Erythroblast (primary cell): Measurements from ENCODE around the gene CRY2.
"Not testable (repeated sequence)": the region's sequence is repeated elsewhere in the genome, so short reads cannot be mapped to it uniquely, and the experiment has no call there.

Experiments
- DNase-seq, 2 experiments: peaks; one replicate each; lab custom pipeline; 2025; lab: John Stamatoyannopoulos, UW
- GATA1 ChIP-seq: IDR thresholded peaks from 2 replicates; pipeline ENCODE4 v1.6.1; 2011; ENCODE audit warnings: low read depth, mild to moderate bottlenecking, control low read depth, low read length, moderate library complexity
- POLR2A ChIP-seq: IDR thresholded peaks from 2 replicates; pipeline ENCODE4 v1.6.1; 2011; ENCODE audit warnings: mild to moderate bottlenecking, low read length

The CRY2 gene

DNA sequence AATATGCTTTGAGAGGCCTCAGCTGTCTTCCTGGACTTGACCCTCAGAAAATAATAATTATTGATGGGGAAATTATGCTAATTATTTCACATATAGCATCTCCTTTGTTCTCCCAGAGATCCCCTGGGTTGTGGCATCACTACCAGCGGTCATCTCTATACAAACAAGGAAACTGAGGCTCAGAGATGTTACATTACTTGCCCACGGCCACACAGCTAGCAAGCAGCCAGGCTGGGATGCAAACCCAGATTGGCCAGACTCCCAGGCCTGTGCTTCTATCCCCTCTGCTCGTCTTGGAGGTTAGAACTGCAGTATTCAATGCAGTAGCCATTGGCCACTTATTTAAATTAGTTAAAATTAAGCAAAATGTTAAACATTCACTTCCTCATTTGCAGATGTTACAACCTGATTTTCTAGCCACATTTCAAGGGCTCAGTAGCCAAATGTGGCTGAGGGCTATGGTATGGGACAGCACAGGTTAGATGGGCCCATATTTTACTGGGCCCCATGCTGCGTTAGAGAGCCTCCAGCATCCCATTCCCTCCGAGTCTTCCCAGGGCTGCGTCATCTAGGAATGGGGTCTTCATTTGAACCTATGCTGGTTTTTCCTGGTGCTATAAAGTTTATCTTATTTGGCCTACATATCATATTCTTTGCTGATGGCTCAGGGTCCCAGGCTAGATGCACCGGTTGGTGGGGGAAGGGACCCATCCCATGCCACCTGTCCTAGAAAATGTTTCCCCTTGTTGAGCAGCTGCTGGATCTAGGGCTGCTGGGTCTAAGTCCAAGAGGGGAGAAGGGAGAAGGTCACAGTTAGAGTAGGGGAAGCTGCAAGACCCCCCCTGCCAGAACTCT is 40.1 kb upstream of the CRY2 start:
- no peak for DNase-seq
- no peak for TF ChIP-seq GATA1
- TF ChIP-seq POLR2A: no peak

- no peak for TF ChIP-seq GATA1
- TF ChIP-seq POLR2A: no peak
- no peak for DNase-seq
Measured at GRCh38 chr11:45807792-45808238, 39.5 kb upstream of the CRY2 start.

GRCh38 chr11:45808427-45808826 is 38.8 kb upstream of the CRY2 start:
- DNase-seq: not testable (repeated sequence)

DNA sequence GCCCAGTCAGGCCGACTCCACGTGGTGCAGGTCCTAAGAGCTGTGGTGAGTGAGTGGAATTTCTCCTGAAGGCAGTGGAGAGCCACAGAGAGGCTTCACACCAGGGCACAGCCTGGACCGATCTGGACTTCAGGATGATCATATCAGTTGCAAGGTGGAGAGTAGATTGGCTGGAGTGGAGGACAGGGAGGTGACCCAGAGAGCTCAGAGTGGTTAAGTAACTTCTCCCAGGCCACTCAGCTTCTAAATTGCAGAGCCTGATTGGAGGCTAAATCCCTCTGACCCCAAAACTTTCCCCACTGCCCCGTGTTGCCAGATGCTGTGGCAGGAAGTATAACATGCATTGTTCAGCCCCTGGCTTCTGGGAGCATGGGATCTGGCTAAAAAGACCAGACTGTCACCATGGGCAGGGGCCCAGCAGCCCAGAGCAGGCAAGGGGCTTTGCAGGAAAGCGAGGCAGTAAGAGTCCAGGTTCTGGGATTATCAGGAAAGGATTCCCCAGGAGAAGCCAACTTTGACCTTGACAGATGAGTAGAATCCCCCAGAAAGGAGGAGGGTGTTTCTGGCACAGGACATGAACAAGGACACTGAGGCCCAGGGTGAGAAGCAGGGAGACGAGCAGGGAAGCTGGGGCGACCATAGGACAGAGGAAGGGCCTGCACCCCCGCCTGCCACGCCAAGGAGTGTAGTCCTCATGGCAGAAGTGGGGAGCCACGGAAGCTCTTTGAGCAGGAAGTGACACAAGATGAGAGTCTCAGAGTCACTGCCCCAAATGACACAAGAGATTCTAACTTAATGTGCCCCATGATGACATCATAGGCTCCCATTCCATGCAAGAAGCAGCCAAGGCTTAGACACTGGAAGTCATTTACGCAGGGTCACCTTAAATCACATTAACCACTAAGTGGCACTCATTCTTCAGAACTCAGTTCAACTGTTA is 37.5 kb upstream of the CRY2 start:
- TF ChIP-seq POLR2A (no peak), GATA1 (no peak)
- peak in 1 of 2 experiments; percentile 17 for DNase-seq

- TF ChIP-seq POLR2A (no peak), GATA1 (no peak)
- DNase-seq: no peak
Measured at GRCh38 chr11:45810431-45811108, 36.7 kb upstream of the CRY2 start.

DNA sequence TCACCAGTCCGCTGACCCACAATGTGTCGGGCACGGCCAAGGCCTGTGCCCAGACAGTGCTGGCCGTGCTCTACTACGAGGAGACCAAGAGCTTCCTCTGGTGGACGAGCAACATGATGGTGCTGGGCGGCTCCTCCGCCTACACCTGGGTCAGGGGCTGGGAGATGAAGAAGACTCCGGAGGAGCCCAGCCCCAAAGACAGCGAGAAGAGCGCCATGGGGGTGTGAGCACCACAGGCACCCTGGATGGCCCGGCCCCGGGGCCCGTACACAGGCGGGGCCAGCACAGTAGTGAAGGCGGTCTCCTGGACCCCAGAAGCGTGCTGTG is 36.2 kb upstream of the CRY2 start:
- DNase-seq: no peak
- TF ChIP-seq GATA1 (no peak), POLR2A (no peak)

GRCh38 chr11:45811571-45812290 is 35.5 kb upstream of the CRY2 start:
- TF ChIP-seq GATA1 (no peak), POLR2A (no peak)
- DNase-seq: no peak

GRCh38 chr11:45812581-45813548 is 34.4 kb upstream of the CRY2 start:
- no peak for DNase-seq
- no peak for TF ChIP-seq GATA1
- no peak for TF ChIP-seq POLR2A

DNA sequence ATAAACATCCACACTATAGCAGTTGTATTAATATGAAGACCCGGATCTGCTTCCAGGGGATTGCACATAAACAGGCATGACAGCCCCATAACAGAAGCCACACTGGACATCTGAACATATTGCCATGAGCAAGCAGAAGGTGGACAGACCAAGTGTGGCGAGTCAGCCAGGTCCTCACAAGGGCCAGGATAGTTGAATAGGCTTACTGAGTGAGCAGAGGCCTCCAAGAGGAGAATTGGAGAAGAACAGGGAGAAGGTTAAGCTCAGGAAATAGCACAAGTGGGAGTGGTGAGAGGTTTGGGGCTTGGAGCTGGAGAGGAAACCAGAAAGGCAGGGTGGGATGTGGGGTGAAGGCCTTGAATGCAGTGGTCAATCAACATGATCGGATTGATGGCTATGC is 31.5 kb upstream of the CRY2 start:
- no peak for DNase-seq
- no peak for TF ChIP-seq POLR2A
- no peak for TF ChIP-seq GATA1

DNA sequence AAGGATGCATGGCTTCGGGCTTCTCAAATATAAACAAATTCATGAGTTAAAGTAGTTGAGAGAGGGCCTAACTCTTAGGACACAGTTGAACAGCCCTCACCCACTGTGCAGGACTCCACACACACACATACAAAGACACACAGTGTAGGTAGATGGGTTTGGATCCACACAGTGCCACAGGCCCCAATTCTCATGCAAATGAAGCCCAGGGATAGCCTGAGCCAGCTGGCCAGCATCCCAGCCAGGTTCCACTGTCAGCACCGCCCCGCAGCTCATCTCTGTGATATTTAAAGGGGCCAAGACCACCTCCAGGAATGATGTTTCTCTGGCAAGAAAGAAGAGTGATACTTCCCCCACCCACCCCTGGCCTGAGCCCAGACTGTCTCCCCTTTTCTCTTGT is 30.7 kb upstream of the CRY2 start:
- TF ChIP-seq POLR2A: no peak
- TF ChIP-seq GATA1: no peak

DNA sequence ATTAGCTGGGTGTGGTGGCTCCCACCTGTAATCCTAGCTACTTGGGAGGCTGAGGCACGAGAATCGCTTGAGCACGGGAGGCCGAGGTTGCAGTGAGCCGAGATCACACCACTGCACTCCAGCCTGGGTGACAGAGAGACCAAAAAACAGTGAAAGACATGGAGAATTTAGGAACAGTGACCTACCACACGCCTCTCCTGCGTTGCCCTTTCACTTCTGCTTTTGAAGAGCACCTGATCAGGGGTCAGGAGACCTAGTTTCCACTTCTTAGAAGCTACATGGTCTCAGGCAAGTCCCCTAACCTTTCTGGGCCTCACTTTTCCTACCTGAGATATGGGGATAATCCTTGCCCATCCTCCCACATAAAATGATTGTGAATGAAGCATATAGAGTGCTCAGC is 30.1 kb upstream of the CRY2 start:
- TF ChIP-seq POLR2A (no peak), GATA1 (no peak)
- no peak for DNase-seq

More for the DNA sequence above, 30.7 kb upstream of the CRY2 start:
- no peak for DNase-seq

DNA sequence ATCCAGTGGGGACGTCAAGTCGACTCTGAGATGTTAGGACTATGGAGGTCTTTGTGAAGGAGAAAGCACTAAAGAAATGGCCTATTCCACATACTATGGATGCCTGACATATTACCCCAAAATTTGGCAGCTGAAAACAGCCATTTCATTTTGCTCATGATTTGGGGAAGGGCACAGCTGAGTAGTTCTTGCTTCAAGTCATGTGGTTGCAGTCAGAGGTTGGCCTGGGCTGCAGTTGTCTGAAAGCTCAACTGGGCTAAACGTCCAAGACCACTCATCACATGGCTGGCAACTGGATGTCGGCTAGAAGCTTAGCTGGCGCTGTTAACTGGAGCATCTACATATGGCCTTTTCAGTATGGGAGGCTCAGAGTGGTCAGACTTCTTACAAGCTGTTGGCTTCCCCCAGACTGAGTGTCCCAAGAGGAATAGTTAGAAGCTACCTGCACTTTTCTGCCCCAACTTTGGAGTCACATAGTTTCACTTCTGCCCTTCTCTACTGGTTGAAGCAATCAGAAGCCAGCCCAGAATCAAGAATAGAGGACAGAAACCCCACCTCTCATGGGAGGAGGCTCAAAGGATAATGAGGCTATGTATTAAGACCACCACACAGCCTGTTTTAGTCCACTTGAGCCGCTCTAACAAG is 28.2 kb upstream of the CRY2 start:
- DNase-seq: no peak
- no peak for TF ChIP-seq GATA1
- no peak for TF ChIP-seq POLR2A
